Endothelial cell of umbilical vein (primary cell): ENCODE results near the gene ZNF567. TPM values are rescaled to one million over a fixed set of nuclear protein-coding genes. Genes with fewer than 3 reads are reported as not detected.

Experiments
- BruUV-seq: library from RNA; stranded (reverse); fragments of 400-500 nt; replicated peaks from 2 replicates; lab custom pipeline; 2021; lab: Mats Ljungman, UMichigan
- CTCF ChIA-PET: fragments of 300-600, 350-600 bp; sonication (Branson Sonifier 250); formaldehyde crosslinking; loops from one replicate; lab custom pipeline; 2021; ENCODE audit warnings: antibody characterized with exemption, inconsistent platforms; lab: Charles Lee
- POLR2A ChIA-PET: fragments of 300-600, 350-600 bp; sonication (Branson Sonifier 250); formaldehyde crosslinking; loops from one replicate; lab custom pipeline; 2021; ENCODE audit warnings: antibody characterized with exemption, inconsistent platforms; lab: Charles Lee
- DNase-seq: peaks from one replicate; pipeline ENCODE4 v3.0.0-alpha.2; 2011; ENCODE audit warnings: low read depth, low spot score
- FAIRE-seq: peaks from 2 replicates; lab custom pipeline; 2011; peaks lifted over from hg19 to GRCh38; lab: Jason Lieb, UNC
- H2AFZ ChIP-seq: 2 replicates; pipeline ENCODE4 v1.6.0; 2012; ENCODE audit warnings: low read depth, low read length, control low read depth, inconsistent platforms
- H3K27ac ChIP-seq: 2 replicates; pipeline ENCODE4 v1.5.1; 2011; ENCODE audit warnings: low read depth, mild to moderate bottlenecking, control low read depth, low read length, moderate library complexity; ENCODE audit not compliant: insufficient read depth
- H3K27me3 ChIP-seq, 2 experiments: 2 replicates each; pipeline versions ENCODE4 v1.6.0 to v1.6.1; 2011; ENCODE audit warnings: low read length in 2 of 2, mixed read lengths in 1 of 2; ENCODE audit not compliant: control insufficient read depth in 2 of 2, insufficient read depth in 2 of 2
- H3K36me3 ChIP-seq, 2 experiments: 2 replicates in 1 of 2; 3 replicates in 1 of 2; pipeline ENCODE4 v1.5.1; 2011; ENCODE audit warnings: low read length in 2 of 2, mild to moderate bottlenecking in 1 of 2, moderate library complexity in 1 of 2; ENCODE audit not compliant: control insufficient read depth in 2 of 2, insufficient read depth in 2 of 2; ENCODE audit errors: extremely low read depth in 1 of 2
- H3K4me1 ChIP-seq: 3 replicates; pipeline ENCODE4 v1.5.1; 2011; ENCODE audit warnings: mild to moderate bottlenecking, low read length; ENCODE audit not compliant: control insufficient read depth, insufficient read depth; ENCODE audit errors: extremely low read depth
- H3K4me2 ChIP-seq: 2 replicates; pipeline ENCODE4 v1.6.1; 2011; ENCODE audit warnings: low read length, control low read depth, mixed read lengths; ENCODE audit not compliant: insufficient read depth
- H3K4me3 ChIP-seq, 3 experiments: fragments of 200-600 bp in 1 of 3; sonication (generic), shearing (Covaris generic) in 1 of 3; replicated peaks in 1 of 3; 2 replicates each; pipeline ENCODE4 v1.5.1; 2011 to 2016; ENCODE audit warnings: control low read depth in 3 of 3, low read length in 3 of 3, mild to moderate bottlenecking in 2 of 3, inconsistent platforms in 1 of 3, low read depth in 1 of 3, moderate library complexity in 1 of 3; ENCODE audit not compliant: insufficient read depth in 1 of 3
- H3K79me2 ChIP-seq: 2 replicates; pipeline ENCODE4 v1.6.0; 2012; ENCODE audit warnings: low read length, inconsistent platforms; ENCODE audit not compliant: control insufficient read depth, insufficient read depth
- H3K9ac ChIP-seq: replicated peaks from 2 replicates; pipeline ENCODE3; 2011; ENCODE audit warnings: low read length, control low read depth; ENCODE audit not compliant: insufficient read depth; ENCODE audit errors: extremely low read depth
- H3K9me1 ChIP-seq: replicated peaks from 3 replicates; pipeline ENCODE4 v1.6.0; 2011; ENCODE audit warnings: mild to moderate bottlenecking, low read length; ENCODE audit not compliant: control insufficient read depth, insufficient read depth; ENCODE audit errors: extremely low read depth
- H3K9me3 ChIP-seq: replicated peaks from 2 replicates; pipeline ENCODE4 v1.5.1; 2012; ENCODE audit warnings: low read length, inconsistent platforms; ENCODE audit not compliant: control insufficient read depth, insufficient read depth
- H4K20me1 ChIP-seq: replicated peaks from 2 replicates; pipeline ENCODE3; 2011; ENCODE audit warnings: mild to moderate bottlenecking, low read length; ENCODE audit not compliant: control insufficient read depth, insufficient read depth; ENCODE audit errors: extremely low read depth
- EZH2 ChIP-seq: IDR thresholded peaks from 2 replicates; pipeline ENCODE4 v1.6.1; 2012; ENCODE audit warnings: borderline replicate concordance, low read depth, mild to moderate bottlenecking, moderate library complexity, low read length, inconsistent platforms; ENCODE audit not compliant: severe bottlenecking
- FOS ChIP-seq: IDR thresholded peaks from 2 replicates; pipeline ENCODE4 v1.6.1; 2011; ENCODE audit warnings: mild to moderate bottlenecking, low read length, moderate library complexity, borderline replicate concordance; ENCODE audit not compliant: insufficient read depth
- GATA2 ChIP-seq: IDR thresholded peaks from 2 replicates; pipeline ENCODE4 v1.7.0; 2011; ENCODE audit warnings: low read depth, mild to moderate bottlenecking, moderate library complexity, mixed read lengths, low read length; ENCODE audit not compliant: insufficient read length, insufficient read depth
- JUN ChIP-seq: IDR thresholded peaks from 2 replicates; pipeline ENCODE4 v1.6.1; 2011; ENCODE audit warnings: borderline replicate concordance, low read depth; ENCODE audit not compliant: insufficient read length, insufficient read depth
- MYC ChIP-seq: IDR thresholded peaks from one replicate; pipeline ENCODE4 v1.6.1; 2011; ENCODE audit warnings: mild to moderate bottlenecking, low read depth, low read length
- POLR2A ChIP-seq: IDR thresholded peaks from 2 replicates; pipeline ENCODE4 v1.6.1; 2012; ENCODE audit warnings: low read depth, mild to moderate bottlenecking, control low read depth, low read length
- POLR2AphosphoS5 ChIP-seq: IDR thresholded peaks from 2 replicates; pipeline ENCODE4 v1.6.1; 2012; ENCODE audit warnings: low read depth, mild to moderate bottlenecking, control low read depth, low read length, moderate library complexity; ENCODE audit not compliant: insufficient read depth
- dilution Hi-C: fragments of 300-500 bp; cut with MboI; formaldehyde crosslinking; loops from one replicate; pipeline ENCODE4 v1.15.0; 2019; ENCODE audit warnings: low sequenced_read_pairs; ENCODE audit not compliant: extremely low pct_ligation_motif_present
- intact Hi-C: fragments of 100-400 bp; cut with micrococcal nuclease; formaldehyde crosslinking; loops from one replicate; pipeline ENCODE4 v1.10.0; 2022
- polyA plus RNA-seq, 4 experiments: library from polyadenylated mRNA; depleted of rRNA in 3 of 4; stranded (reverse) in 3 of 4; unstranded in 1 of 4; fragments of >200 nt; gene quantifications; 2 replicates each; pipeline versions ENCODE4 v1.2.1 to v1.2.3, GENCODE V29; 2011 to 2012; ENCODE audit warnings: missing spikeins in 1 of 4
- total RNA-seq: library from RNA; stranded (reverse); gene quantifications from 2 replicates; pipeline ENCODE4 v1.2.3, GENCODE V29; 2021
- TF ChIP-seq, protein P1 (sequence below), 2 donors: IDR thresholded peaks; 1 replicate in 1 of 2; 2 replicates in 1 of 2; pipeline ENCODE4 v1.5.1; 2011; ENCODE audit warnings: low read length in 2 of 2, mild to moderate bottlenecking in 2 of 2, moderate library complexity in 2 of 2, control low read depth in 1 of 2, inconsistent platforms in 1 of 2, low read depth in 1 of 2; ENCODE audit not compliant: insufficient read depth in 1 of 2; ENCODE audit errors: extremely low read depth in 1 of 2
- TF ChIP-seq, protein P2 (sequence below): IDR thresholded peaks from 2 replicates; pipeline ENCODE4 v1.6.1; 2011; ENCODE audit not compliant: insufficient read depth, insufficient read length

Gene ZNF567
- total and polyA plus RNA-seq, 2 donors (not counting 3 experiments of a cell fraction or from before 2014, with no cell fraction given), result 3.4 to 4.4 TPM

DNA sequence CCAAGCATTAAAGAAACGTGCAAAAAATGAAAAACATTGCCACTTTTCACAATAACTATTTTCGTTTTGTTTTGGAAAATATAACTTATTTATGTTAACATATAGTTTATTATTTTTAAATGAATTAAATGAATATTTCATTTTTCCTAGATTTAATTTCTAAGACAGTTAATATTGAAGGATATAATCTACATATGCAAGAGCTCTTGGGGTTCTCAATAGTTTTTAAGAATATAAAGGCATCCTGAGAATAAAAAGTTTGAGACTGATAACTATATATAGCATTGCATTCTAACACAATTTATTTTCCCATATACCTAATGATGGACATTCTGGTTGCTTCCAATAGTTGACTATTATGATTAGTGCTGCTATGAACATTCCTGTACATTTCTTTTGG lies 40.7 kb upstream of the ZNF567 start:
- Histone ChIP-seq H3K9me3 (peaks cover 1% of the 10 kb centered on the region), H3K4me1 (no peaks in the 10 kb centered on the region), H4K20me1 (no peaks in the 10 kb centered on the region), H2AFZ (no peak overlapping the region), H3K27me3 (no peaks in the 10 kb centered on the region), H3K9ac (no peak overlapping the region), H3K4me3 (no peak overlapping the region), H3K79me2 (no peaks in the 10 kb centered on the region), H3K27ac (no peak overlapping the region), H3K9me1 (no peaks in the 10 kb centered on the region), H3K36me3 (peaks cover 0 to 4% of the 10 kb centered on the region in 2 experiments), H3K4me2 (no peak overlapping the region)
- no peak for TF ChIP-seq POLR2AphosphoS5
- TF ChIP-seq FOS, result no peak
- no peak for TF ChIP-seq JUN
- TF ChIP-seq POLR2A, result no peak
- TF ChIP-seq, protein P1, sequence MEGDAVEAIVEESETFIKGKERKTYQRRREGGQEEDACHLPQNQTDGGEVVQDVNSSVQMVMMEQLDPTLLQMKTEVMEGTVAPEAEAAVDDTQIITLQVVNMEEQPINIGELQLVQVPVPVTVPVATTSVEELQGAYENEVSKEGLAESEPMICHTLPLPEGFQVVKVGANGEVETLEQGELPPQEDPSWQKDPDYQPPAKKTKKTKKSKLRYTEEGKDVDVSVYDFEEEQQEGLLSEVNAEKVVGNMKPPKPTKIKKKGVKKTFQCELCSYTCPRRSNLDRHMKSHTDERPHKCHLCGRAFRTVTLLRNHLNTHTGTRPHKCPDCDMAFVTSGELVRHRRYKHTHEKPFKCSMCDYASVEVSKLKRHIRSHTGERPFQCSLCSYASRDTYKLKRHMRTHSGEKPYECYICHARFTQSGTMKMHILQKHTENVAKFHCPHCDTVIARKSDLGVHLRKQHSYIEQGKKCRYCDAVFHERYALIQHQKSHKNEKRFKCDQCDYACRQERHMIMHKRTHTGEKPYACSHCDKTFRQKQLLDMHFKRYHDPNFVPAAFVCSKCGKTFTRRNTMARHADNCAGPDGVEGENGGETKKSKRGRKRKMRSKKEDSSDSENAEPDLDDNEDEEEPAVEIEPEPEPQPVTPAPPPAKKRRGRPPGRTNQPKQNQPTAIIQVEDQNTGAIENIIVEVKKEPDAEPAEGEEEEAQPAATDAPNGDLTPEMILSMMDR (IDR thresholded peaks at IDR 0.05; ENCODE audit: extremely low read depth in 1 of 2, insufficient read depth in 1 of 2, low read depth in 1 of 2, low read length in 2 of 2), result no peak
- no peak for TF ChIP-seq GATA2
- TF ChIP-seq EZH2, result no peak
- TF ChIP-seq, protein P2, sequence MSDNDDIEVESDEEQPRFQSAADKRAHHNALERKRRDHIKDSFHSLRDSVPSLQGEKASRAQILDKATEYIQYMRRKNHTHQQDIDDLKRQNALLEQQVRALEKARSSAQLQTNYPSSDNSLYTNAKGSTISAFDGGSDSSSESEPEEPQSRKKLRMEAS, result no peak
- TF ChIP-seq MYC, result no peak
- dilution Hi-C loops (no loop called here), intact Hi-C loops (no loop called here)
- FAIRE-seq (no peak), DNase-seq (no peak)
- CTCF ChIA-PET, result no interaction called here
- no TSS peak for BruUV-seq
- POLR2A ChIA-PET, result no interaction called here
